ENCODE results near the gene SLC13A3. TPM values are rescaled to one million over a fixed set of nuclear protein-coding genes. Genes with fewer than 3 reads are reported as not detected.
A peak's percentile ranks its signal among the peaks of the same experiment; 100 is the strongest.

Gene SLC13A3
- polyA plus RNA-seq, 2 donors, result 0.22 to 0.45 TPM

GRCh38 chr20:46539113-46539512 lies 112.1 kb downstream of the SLC13A3 start:
- H3K9me3 ChIP-seq (ENCODE audit: control insufficient read depth in 2 of 2, insufficient read depth in 1 of 2, low read depth in 1 of 2, low read length in 1 of 2), result no peaks in the 10 kb centered on the region
- no peaks in the 10 kb centered on the region for H3K36me3 ChIP-seq (ENCODE audit: control insufficient read depth in 2 of 2, insufficient read depth in 2 of 2, low read length in 1 of 2)
- no peaks in the 10 kb centered on the region for H3K27me3 ChIP-seq (ENCODE audit: control insufficient read depth in 1 of 2, insufficient read depth in 2 of 2, low read length in 2 of 2)
- WGBS, 2 donors, result 84 to 86% methylated on average over 2 of the region's 2 CpGs
- H3K27ac ChIP-seq (ENCODE audit: low read depth in 2 of 2, low read length in 1 of 2), result no peak overlapping the region
- H3K4me1 ChIP-seq (ENCODE audit: control insufficient read depth in 2 of 2, insufficient read depth in 2 of 2, low read length in 1 of 2), result no peaks in the 10 kb centered on the region
- H3K4me3 ChIP-seq (ENCODE audit: low read depth in 1 of 2, low read length in 2 of 2), result no peak overlapping the region

GRCh38 chr20:46530640-46531039 lies 120.6 kb downstream of the SLC13A3 start:
- no peaks in the 10 kb centered on the region for H3K4me1 ChIP-seq (ENCODE audit: control insufficient read depth in 2 of 2, insufficient read depth in 2 of 2, low read length in 1 of 2)
- H3K27ac ChIP-seq (ENCODE audit: low read depth in 2 of 2, low read length in 1 of 2), result no peak overlapping the region
- H3K27me3 ChIP-seq (ENCODE audit: control insufficient read depth in 1 of 2, insufficient read depth in 2 of 2, low read length in 2 of 2), result no peaks in the 10 kb centered on the region
- H3K9me3 ChIP-seq (ENCODE audit: control insufficient read depth in 2 of 2, insufficient read depth in 1 of 2, low read depth in 1 of 2, low read length in 1 of 2), result no peaks in the 10 kb centered on the region
- WGBS, 2 donors, result 66 to 69% methylated on average over 4 of the region's 4 CpGs
- H3K36me3 ChIP-seq (ENCODE audit: control insufficient read depth in 2 of 2, insufficient read depth in 2 of 2, low read length in 1 of 2), result no peaks in the 10 kb centered on the region
- H3K4me3 ChIP-seq (ENCODE audit: low read depth in 1 of 2, low read length in 2 of 2), result no peak overlapping the region

DNA sequence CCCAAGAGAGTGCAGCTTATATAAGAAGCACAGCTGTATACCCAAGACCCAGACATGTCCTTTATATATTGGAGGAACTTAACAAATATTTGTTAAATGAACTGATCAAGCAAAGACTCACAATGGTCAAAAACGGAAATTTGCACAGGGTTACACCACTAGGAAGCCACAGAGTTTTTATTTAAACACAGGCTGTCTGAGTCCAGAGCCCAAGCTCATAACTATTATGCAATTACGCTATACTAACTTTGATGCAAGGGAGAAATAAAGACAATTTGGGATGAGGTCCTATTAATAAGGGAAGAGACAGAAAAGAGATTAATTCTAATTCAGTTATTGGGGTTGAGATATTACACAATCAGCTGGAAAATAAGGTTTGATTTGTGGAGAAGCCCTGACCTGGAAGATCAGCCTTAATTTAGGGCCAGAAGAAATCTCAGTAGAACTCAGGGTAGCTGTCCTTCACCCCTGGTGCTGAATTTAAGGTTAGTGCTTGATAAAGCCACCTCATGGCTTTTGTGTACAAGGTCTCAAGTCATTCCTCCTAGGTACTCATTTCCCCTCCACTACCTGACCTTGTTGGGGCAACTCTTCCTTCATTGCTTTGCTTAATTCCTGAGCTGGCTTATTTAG lies 127.4 kb downstream of the SLC13A3 start:
- Histone ChIP-seq H3K36me3 (ENCODE audit: control insufficient read depth in 2 of 2, insufficient read depth in 2 of 2, low read length in 1 of 2) (no peaks in the 10 kb centered on the region), H3K4me1 (ENCODE audit: control insufficient read depth in 2 of 2, insufficient read depth in 2 of 2, low read length in 1 of 2) (no peaks in the 10 kb centered on the region), H3K27me3 (ENCODE audit: control insufficient read depth in 1 of 2, insufficient read depth in 2 of 2, low read length in 2 of 2) (peaks cover 0 to 3% of the 10 kb centered on the region in 2 donors), H3K27ac (ENCODE audit: low read depth in 2 of 2, low read length in 1 of 2) (no peak overlapping the region), H3K9me3 (ENCODE audit: control insufficient read depth in 2 of 2, insufficient read depth in 1 of 2, low read depth in 1 of 2, low read length in 1 of 2) (no peaks in the 10 kb centered on the region), H3K4me3 (ENCODE audit: low read depth in 1 of 2, low read length in 2 of 2) (no peak overlapping the region)
- 49 to 51% methylated on average over 2 of the region's 2 CpGs for WGBS, 2 donors

- WGBS, 2 donors, result 55 to 69% methylated on average over 5 of the region's 5 CpGs
- no peak overlapping the region for H3K4me3 ChIP-seq (ENCODE audit: low read depth in 1 of 2, low read length in 2 of 2)
- no peaks in the 10 kb centered on the region for H3K4me1 ChIP-seq (ENCODE audit: control insufficient read depth in 2 of 2, insufficient read depth in 2 of 2, low read length in 1 of 2)
- H3K27ac ChIP-seq (ENCODE audit: low read depth in 2 of 2, low read length in 1 of 2), result no peak overlapping the region
- H3K36me3 ChIP-seq (ENCODE audit: control insufficient read depth in 2 of 2, insufficient read depth in 2 of 2, low read length in 1 of 2), result no peaks in the 10 kb centered on the region
- no peaks in the 10 kb centered on the region for H3K9me3 ChIP-seq (ENCODE audit: control insufficient read depth in 2 of 2, insufficient read depth in 1 of 2, low read depth in 1 of 2, low read length in 1 of 2)
- H3K27me3 ChIP-seq (ENCODE audit: control insufficient read depth in 1 of 2, insufficient read depth in 2 of 2, low read length in 2 of 2), result peaks cover 0 to 3% of the 10 kb centered on the region in 2 donors
Observed at GRCh38 chr20:46523108-46523507, 128.2 kb downstream of the SLC13A3 start.

DNA sequence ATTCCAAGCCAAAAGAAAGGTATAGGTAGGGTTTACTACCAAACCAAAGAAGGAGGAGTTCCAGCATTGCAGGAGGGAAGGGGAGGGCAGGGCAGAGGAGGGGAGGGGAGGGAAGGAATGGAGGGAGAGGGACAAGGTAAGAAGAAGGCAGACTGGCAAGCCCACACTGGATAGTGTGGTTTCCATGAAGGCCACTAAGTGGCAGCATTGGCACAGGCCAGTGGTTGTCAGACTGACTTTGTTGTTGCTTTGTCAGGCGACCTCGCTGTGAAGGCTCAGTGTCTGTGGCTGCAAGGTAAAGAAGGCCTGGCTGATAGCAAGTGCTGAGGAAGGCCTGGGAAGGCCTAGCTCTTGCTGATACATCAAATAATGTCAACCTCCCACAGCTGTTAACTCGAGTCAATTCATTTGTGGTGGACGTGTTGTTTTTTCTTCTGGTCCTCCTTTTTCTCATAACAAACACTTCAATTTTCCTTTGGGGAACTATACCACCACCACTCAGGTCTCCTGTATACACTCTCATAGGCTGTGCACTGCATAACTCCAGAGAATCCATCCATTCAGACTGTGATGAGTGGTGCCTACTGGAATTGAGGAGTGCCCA lies 130.2 kb downstream of the SLC13A3 start:
- H3K27ac ChIP-seq (ENCODE audit: low read depth in 2 of 2, low read length in 1 of 2), result no peak overlapping the region
- H3K9me3 ChIP-seq (ENCODE audit: control insufficient read depth in 2 of 2, insufficient read depth in 1 of 2, low read depth in 1 of 2, low read length in 1 of 2), result no peaks in the 10 kb centered on the region
- H3K36me3 ChIP-seq (ENCODE audit: control insufficient read depth in 2 of 2, insufficient read depth in 2 of 2, low read length in 1 of 2), result no peaks in the 10 kb centered on the region
- H3K4me3 ChIP-seq (ENCODE audit: low read depth in 1 of 2, low read length in 2 of 2), result no peak overlapping the region
- no peaks in the 10 kb centered on the region for H3K4me1 ChIP-seq (ENCODE audit: control insufficient read depth in 2 of 2, insufficient read depth in 2 of 2, low read length in 1 of 2)
- peaks cover 0 to 3% of the 10 kb centered on the region in 2 donors for H3K27me3 ChIP-seq (ENCODE audit: control insufficient read depth in 1 of 2, insufficient read depth in 2 of 2, low read length in 2 of 2)
- 31 to 37% methylated on average over 4 of the region's 4 CpGs for WGBS, 2 donors

- Histone ChIP-seq H3K4me1 (ENCODE audit: control insufficient read depth in 2 of 2, insufficient read depth in 2 of 2, low read length in 1 of 2) (no peaks in the 10 kb centered on the region), H3K27ac (ENCODE audit: low read depth in 2 of 2, low read length in 1 of 2) (no peak overlapping the region), H3K27me3 (ENCODE audit: control insufficient read depth in 1 of 2, insufficient read depth in 2 of 2, low read length in 2 of 2) (peaks cover 0 to 3% of the 10 kb centered on the region in 2 donors), H3K36me3 (ENCODE audit: control insufficient read depth in 2 of 2, insufficient read depth in 2 of 2, low read length in 1 of 2) (no peaks in the 10 kb centered on the region), H3K9me3 (ENCODE audit: control insufficient read depth in 2 of 2, insufficient read depth in 1 of 2, low read depth in 1 of 2, low read length in 1 of 2) (no peaks in the 10 kb centered on the region), H3K4me3 (ENCODE audit: low read depth in 1 of 2, low read length in 2 of 2) (no peak overlapping the region)
- WGBS, 2 donors, result 87% methylated on average over 4 of the region's 4 CpGs
Observed at GRCh38 chr20:46520540-46520939, 130.7 kb downstream of the SLC13A3 start.

- no peak overlapping the region for H3K27ac ChIP-seq (ENCODE audit: low read depth in 2 of 2, low read length in 1 of 2)
- no peak overlapping the region for H3K4me3 ChIP-seq (ENCODE audit: low read depth in 1 of 2, low read length in 2 of 2)
- peaks cover 0 to 2% of the 10 kb centered on the region in 2 donors for H3K27me3 ChIP-seq (ENCODE audit: control insufficient read depth in 1 of 2, insufficient read depth in 2 of 2, low read length in 2 of 2)
- no peaks in the 10 kb centered on the region for H3K9me3 ChIP-seq (ENCODE audit: control insufficient read depth in 2 of 2, insufficient read depth in 1 of 2, low read depth in 1 of 2, low read length in 1 of 2)
- H3K4me1 ChIP-seq (ENCODE audit: control insufficient read depth in 2 of 2, insufficient read depth in 2 of 2, low read length in 1 of 2), result no peaks in the 10 kb centered on the region
- WGBS, 2 donors, result 71 to 72% methylated on average over 3 of the region's 3 CpGs
- H3K36me3 ChIP-seq (ENCODE audit: control insufficient read depth in 2 of 2, insufficient read depth in 2 of 2, low read length in 1 of 2), result no peaks in the 10 kb centered on the region
Observed at GRCh38 chr20:46519471-46520068, 131.7 kb downstream of the SLC13A3 start.

DNA sequence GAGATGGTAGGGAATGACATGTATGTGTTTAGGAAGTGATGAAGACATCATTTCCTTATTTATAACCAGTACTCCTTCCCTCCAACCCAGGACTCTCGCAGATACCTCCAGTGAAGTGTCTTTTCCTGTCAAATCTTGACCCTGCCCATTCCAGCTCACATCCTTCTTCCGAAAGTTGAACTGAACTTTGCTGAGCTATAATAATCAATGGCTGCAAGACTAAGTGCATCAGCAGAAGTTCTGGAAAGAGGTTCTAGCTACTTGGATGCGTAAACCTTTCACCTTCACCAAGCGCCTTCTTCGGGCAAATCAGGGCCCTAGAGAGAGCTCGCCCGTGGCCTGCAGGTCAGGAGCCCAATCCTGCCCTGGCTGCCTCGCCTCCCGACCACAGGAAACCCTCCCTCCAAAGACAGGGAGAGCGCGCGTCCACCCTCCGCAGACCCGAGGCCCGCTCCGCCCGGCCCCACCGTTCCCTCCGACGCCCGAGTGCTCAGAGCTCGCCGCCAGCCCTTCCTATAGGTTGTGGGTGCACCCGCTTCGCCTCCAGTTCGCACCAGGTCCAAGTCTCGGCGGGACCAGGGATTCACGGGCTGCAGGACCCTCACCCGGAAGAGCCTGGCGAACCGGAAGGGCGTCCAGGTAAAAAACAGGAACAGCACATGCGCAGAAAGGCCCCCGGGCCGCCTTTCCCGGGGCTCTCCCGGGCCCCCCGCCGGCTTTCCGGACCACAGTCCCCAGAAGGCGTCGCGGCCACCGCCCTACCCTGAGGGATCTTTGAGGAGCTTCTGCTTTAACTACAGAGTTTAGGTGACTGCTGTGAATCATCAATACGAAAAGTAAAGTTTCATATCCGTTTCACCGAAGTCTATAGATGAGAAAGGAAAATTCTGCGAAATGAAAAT lies 138.1 kb downstream of the SLC13A3 start, which contains the start of gene ZNF334:
ZNF334 (minus strand) TSS at position 617 of the 902 bp plus-strand sequence. CDS start 1,457 bp downstream, outside the sequence.
- no peaks in the 10 kb centered on the region for H3K4me1 ChIP-seq (ENCODE audit: control insufficient read depth in 2 of 2, insufficient read depth in 2 of 2, low read length in 1 of 2)
- H3K27me3 ChIP-seq (ENCODE audit: control insufficient read depth in 1 of 2, insufficient read depth in 2 of 2, low read length in 2 of 2), result no peaks in the 10 kb centered on the region
- H3K36me3 ChIP-seq (ENCODE audit: control insufficient read depth in 2 of 2, insufficient read depth in 2 of 2, low read length in 1 of 2), result no peaks in the 10 kb centered on the region
- H3K4me3 ChIP-seq (ENCODE audit: low read depth in 1 of 2, low read length in 2 of 2), result peak within 1 kb of the TSS; percentile 57 to 59
- WGBS, 2 donors, result 5 to 9% methylated on average over 49 of the region's 49 CpGs
- no peak within 1 kb of the TSS for H3K27ac ChIP-seq (ENCODE audit: low read depth in 2 of 2, low read length in 1 of 2)
- no peaks in the 10 kb centered on the region for H3K9me3 ChIP-seq (ENCODE audit: control insufficient read depth in 2 of 2, insufficient read depth in 1 of 2, low read depth in 1 of 2, low read length in 1 of 2)

DNA sequence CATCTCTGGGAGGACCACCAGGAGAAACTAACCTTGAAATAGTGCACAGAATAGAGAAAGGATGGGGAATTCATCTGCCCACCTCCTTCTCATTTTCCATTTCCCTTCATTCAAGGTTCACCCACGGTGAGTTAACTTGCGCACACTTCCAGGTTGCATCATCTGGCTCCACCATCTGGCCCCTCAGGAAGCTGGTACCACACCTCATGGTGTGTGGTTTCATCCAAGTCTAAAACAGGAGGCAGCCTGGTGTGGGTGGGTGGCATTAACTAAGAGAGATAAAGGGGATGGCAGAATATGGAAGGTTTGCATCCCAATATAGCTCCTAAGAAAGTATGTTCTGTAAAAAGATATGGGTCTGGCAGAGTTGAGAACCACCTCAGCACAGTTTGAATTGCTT lies 141.7 kb downstream of the SLC13A3 start:
- Histone ChIP-seq H3K9me3 (ENCODE audit: control insufficient read depth in 2 of 2, insufficient read depth in 1 of 2, low read depth in 1 of 2, low read length in 1 of 2) (no peaks in the 10 kb centered on the region), H3K36me3 (ENCODE audit: control insufficient read depth in 2 of 2, insufficient read depth in 2 of 2, low read length in 1 of 2) (no peaks in the 10 kb centered on the region), H3K4me3 (ENCODE audit: low read depth in 1 of 2, low read length in 2 of 2) (no peak overlapping the region), H3K27me3 (ENCODE audit: control insufficient read depth in 1 of 2, insufficient read depth in 2 of 2, low read length in 2 of 2) (no peaks in the 10 kb centered on the region), H3K4me1 (ENCODE audit: control insufficient read depth in 2 of 2, insufficient read depth in 2 of 2, low read length in 1 of 2) (no peaks in the 10 kb centered on the region), H3K27ac (ENCODE audit: low read depth in 2 of 2, low read length in 1 of 2) (no peak overlapping the region)
- WGBS, 2 donors, result 67 to 75% methylated on average over 2 of the region's 2 CpGs
